NCI-H146 treated with DMSO at 0.1 percent for 48 hours (cell line): ENCODE data around the gene GDF15.
A peak's percentile ranks its signal among the peaks of the same experiment; 100 is the strongest.

Experiments used
- DNase-seq: peaks from one replicate; lab custom pipeline; 2025; ENCODE audit not compliant: unreplicated experiment; lab: John Stamatoyannopoulos, UW

The GDF15 gene

GRCh38 chr19:18417250-18418028 lies 31.5 kb downstream of the GDF15 start:
- DNase-seq, result peak; percentile 81

GRCh38 chr19:18418029-18418482 lies 32.1 kb downstream of the GDF15 start:
- DNase-seq, result no peak

- DNase-seq, result no peak
Observed at GRCh38 chr19:18418483-18419194, 32.7 kb downstream of the GDF15 start.

GRCh38 chr19:18419195-18419698 lies 33.3 kb downstream of the GDF15 start, which contains the start of gene SSBP4:
Gene SSBP4, plus strand, starts transcription at chr19:18419398. Its CDS starts 251 bp downstream, at chr19:18419649.
- DNase-seq, result peak; percentile 53

- no peak for DNase-seq
Observed at GRCh38 chr19:18419699-18420460, 33.9 kb downstream of the GDF15 start.

GRCh38 chr19:18420930-18421329 lies 35.0 kb downstream of the GDF15 start:
- no peak for DNase-seq

- no peak for DNase-seq
Observed at GRCh38 chr19:18421371-18421959, 35.5 kb downstream of the GDF15 start.

- DNase-seq, result no peak
Observed at GRCh38 chr19:18422530-18423191, 36.7 kb downstream of the GDF15 start.

GRCh38 chr19:18423258-18424020 lies 37.5 kb downstream of the GDF15 start:
- no peak for DNase-seq

GRCh38 chr19:18424122-18424889 lies 38.3 kb downstream of the GDF15 start:
- DNase-seq, result no peak

GRCh38 chr19:18424890-18425514 lies 39.0 kb downstream of the GDF15 start:
- DNase-seq, result no peak

GRCh38 chr19:18425515-18426415 lies 39.8 kb downstream of the GDF15 start:
- DNase-seq, result no peak

GRCh38 chr19:18426416-18426767 lies 40.4 kb downstream of the GDF15 start:
- DNase-seq, result no peak

GRCh38 chr19:18427080-18427742 lies 41.3 kb downstream of the GDF15 start:
- no peak for DNase-seq

GRCh38 chr19:18427743-18428113 lies 41.8 kb downstream of the GDF15 start:
- DNase-seq, result no peak

- DNase-seq, result no peak
Observed at GRCh38 chr19:18428173-18428786, 42.3 kb downstream of the GDF15 start.
